NCI-H460 (cell line): ENCODE data around the gene C16orf95. TPM values are rescaled to one million over a fixed set of nuclear protein-coding genes. Genes with fewer than 3 reads are reported as not detected.
"Not testable (repeated sequence)": the region's sequence is repeated elsewhere in the genome, so short reads cannot be mapped to it uniquely, and the experiment has no call there.

Experiments used
- DNase-seq: peaks from one replicate; pipeline ENCODE4 v3.0.0-alpha.2; 2016; ENCODE audit warnings: low read depth; ENCODE audit errors: extremely low read depth
- total RNA-seq: library from RNA; depleted of rRNA; stranded (reverse); fragments of >200 nt; shearing (Covaris generic); gene quantifications from 2 replicates; pipeline ENCODE4 v1.2.3, GENCODE V29; 2014

Gene C16orf95
- total RNA-seq, 1 experiment from 2014 or later: 2.8 TPM

DNA sequence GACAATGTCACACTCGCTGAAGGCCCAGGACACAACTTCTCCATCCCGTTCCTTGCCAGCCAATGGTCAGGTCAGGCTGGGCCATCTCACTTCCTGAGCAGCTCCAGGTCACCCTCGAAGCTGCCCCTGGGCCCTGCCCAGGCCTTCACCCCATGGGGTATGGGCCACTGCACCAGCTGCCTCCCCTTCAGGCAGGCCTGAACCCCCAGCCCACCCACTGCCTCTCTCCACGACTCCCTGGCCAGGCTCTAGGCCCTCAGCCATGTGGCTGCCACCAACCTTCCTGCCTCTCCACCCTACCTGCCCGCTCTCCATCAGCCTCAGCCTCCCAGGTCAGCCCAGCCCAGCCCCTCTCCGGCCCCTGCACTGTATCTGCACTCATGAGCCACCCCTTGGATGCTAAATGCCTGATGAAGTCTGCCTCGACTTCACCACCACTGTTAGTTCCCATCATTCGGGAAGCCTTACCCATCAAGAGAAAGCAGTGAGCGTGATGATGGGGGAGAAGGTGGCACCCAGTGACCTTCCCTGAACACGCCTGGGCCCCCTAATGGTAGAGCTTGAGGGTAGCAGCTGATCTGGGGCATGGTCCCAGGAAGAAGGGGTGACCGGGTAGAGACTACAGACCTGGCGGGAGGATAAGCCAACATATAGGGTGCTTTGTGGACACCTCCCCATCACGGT is 30.9 kb upstream of the C16orf95 start:
- no peak for DNase-seq

- DNase-seq: no peak
These were observed 29.4 kb upstream of the C16orf95 start for GRCh38 chr16:87346517-87347060.

GRCh38 chr16:87345726-87346424 is 28.7 kb upstream of the C16orf95 start:
- no peak for DNase-seq

DNA sequence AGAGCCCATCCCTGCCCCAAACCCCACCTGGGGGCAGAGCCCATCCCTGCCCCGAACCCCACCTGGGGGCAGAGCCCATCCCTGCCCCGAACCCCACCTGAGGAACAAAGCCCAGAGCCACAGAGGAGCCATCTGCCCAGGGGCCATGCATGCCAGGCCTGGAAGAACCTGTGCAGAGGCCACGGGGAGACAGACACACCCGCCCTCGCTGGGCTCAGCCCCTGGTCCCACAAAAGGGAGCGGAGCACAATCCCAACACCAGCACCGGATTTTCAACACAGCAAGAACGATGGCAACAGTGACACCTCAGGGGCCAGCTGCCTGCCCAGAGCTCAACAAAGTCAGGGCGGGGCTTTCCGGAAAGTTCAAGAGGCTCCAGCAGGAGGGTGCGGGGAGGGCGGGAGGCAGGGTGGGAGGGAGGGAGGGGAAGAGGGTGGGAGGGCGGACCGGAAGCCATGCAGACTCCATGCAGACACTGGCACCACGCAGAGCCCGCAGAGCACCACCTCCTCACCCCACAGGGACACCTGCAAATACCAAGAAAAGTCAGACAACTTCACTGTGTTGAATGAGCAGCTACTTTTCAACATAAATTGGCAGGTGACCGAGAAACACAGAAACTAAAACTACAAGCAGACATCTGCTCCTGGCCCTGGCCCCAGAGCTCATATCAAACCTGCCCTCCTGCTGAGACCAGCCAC is 27.9 kb upstream of the C16orf95 start:
- no peak for DNase-seq

DNA sequence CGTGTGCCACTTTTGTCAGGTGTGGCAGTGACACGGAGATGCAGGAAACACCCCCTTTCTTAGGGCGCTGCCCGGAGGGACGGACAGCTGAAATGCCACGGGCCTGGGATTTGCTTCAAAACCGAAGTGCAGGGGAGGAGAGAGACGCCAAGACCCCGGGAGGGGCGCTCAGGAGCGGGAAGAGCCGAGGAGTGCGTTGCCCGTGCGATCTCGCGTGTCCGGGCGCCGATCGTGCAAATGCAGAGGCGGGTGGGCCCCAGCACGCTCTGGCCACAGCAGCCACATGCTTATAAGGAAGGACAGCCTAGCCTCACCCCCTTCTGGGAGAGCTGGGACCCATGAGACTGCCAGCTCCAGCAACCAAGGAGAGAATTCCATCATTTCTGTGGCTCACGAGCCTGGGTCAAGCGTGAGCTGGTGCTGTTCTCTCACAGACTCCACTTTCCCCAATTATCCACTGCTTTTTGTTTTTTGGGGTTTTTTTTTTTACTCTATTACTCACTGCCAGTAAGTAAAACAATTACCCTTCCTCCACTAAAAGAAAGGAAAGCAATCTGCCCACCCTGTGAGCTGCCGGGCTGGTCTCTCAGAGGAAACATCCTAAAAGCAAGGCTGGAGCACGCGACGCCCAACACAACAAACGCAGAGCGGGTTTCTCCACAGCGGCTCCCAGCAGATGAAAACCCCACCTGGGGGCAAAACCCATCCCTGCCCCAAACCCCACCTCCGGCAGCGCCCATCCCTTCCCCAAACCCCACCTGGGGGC is 27.2 kb upstream of the C16orf95 start:
- DNase-seq: no peak

GRCh38 chr16:87343753-87344050 is 26.5 kb upstream of the C16orf95 start:
- no peak for DNase-seq

DNA sequence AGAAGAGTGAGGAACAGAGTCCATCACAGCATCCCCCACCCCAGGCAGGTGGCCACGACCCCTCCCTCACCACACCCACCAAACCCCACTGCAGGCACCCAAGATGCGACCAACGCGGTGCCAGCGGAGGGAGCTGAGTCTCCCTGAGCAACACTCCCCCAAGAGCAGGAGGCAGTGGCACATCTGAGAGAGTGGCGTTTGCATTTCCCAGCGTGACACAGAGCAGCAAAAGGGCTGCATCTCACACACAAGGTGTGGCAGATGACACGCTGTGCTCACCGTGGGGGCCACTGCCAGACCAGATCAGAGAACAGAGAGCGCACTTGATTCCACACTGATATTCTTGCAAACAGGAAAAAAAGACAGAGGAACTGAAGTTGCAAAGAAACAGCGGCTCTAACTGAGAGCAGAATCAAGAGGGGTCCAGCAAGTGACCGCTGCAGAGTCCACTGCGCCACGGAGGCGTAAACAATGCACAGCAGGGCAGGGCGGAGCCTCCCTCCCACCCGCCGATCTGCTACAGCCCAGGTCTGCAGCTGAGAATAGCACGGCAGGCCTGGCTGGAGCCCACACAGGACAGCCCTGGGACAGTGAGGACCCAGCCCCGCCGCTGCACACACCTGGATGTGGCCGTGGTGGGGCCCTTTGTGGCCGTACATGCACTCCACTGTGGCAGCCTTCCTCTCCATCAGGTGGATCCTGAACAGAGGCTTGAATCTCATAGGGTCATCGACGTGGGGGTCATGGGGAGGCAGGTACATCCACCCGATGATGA is 26.0 kb upstream of the C16orf95 start:
- DNase-seq: no peak

- DNase-seq: no peak
These were observed 25.3 kb upstream of the C16orf95 start for GRCh38 chr16:87342504-87342903.

DNA sequence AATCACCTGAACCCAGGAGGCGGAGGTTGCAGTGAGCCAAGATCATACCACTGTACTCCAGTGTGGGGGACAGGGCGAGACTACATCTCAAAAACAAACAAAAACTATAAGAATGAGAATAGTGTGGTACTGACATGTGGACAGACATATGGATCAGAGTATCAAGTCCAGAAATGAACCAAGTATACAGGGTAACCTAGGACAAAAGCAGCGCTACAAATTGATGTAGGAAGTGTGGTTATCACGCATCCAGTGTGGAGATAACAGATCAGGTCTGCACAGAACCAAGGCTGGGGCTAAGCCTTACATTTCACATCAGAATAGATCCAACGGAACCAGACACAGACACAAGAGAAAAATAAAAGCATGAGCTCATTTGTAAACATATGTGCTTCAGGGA is 23.0 kb upstream of the C16orf95 start:
- no peak for DNase-seq

DNA sequence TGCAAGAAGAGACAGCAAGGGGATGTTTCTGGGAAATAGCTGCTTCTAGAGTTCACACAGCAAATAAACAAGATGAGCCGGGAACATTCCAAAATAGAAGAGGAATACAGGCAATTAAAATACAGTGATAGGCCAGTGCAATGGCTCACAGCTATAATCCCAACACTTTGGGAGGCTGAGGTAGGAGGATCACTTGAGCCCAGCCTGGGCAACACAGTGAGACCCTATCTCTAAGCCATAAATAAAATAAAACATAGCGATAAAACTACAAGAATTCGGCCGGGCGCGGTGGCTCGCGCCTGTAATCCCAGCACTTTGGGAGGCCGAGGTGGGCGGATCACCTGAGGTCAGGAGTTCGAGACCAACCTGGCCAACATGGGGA is 22.5 kb upstream of the C16orf95 start:
- DNase-seq: not testable (repeated sequence)

DNA sequence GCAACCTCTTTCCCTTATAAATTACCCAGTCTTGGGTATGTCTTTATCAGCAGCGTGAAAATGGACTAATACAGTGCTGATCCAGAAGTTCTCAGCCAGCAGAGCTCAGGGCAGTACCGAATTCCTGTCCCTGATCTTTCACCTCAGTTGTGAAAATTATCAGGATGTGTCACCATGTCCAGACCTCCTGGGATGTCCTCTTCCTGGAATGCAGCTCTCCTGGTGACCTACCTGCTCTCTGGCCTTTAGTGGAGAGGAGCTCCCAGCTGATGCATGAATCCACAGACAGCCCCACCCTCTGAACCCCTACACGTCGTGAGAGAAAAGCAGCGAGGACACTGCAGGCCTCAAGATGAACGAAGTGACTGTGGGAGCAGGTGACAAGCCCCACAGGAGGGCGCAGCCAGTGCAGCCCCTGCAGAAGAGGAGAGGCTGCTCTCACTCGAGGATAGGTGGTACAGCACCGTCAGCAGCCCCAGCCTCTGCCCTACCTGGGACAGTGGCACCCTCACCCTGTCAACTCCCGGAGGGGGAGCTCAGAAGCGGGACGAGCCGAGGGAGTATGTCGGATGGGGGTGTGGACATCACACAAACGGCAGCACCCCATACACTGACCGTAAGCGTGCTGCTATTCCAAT is 22.0 kb upstream of the C16orf95 start:
- no peak for DNase-seq

GRCh38 chr16:87338155-87338765 is 21.1 kb upstream of the C16orf95 start:
- DNase-seq: no peak

GRCh38 chr16:87337262-87337771 is 20.1 kb upstream of the C16orf95 start:
- DNase-seq: no peak

GRCh38 chr16:87336434-87337240 is 19.4 kb upstream of the C16orf95 start:
- no peak for DNase-seq

GRCh38 chr16:87335625-87336433 is 18.6 kb upstream of the C16orf95 start:
- DNase-seq: no peak

DNA sequence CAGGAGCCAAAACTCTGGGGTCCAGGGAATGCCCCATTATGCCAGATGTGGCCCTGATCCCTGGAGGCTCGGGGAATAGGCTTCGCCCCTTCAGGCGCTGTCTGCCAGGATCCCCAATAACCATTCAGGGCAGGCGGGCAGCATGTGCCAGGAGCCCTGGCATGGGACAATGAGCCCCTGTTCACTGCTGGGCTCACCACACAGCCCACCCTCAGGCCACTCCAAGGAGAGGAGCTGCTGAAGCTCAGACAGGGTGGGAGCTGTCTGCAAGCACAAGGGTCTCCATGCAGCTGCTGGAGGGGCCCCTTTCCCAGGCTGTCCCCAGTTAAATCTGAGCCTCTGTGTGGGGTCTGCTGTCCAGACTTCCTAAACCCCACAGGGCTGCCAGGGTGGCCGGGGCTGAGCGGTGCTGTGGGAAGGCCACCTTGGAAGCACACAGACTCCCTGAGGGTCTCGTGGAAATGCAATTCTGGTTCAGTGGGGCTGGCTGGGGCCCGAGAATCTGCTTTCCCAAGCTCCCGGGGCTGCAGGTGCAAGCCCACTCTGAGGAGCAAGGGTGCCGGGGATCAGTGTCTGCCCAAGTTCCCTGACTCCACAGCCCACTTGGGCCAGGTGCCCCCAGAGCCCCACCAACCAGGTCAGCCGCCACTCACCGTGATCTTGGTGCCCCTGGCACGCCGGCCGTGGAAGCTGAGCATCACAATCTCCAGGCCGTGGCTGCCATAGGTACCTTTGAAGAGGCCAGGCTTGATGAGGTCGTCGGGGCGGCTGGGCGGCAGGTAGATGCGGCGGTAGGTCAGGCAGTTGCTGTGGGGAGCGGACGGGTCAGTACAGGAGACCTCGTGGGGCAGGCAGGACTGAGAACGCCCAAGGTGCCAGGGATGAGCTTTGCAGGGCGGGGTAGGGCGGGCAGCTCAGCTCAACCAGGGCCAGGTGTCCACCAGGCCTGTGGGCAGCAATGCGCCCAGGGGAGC is 17.7 kb upstream of the C16orf95 start:
- DNase-seq: no peak
